ENCODE results near the gene MTR.

MTR gene

GRCh38 chr1:236861560-236862218, 66.6 kb downstream of the MTR start:
- no peak for DNase-seq (ENCODE audit: extremely low spot score)
- CTCF ChIA-PET, result interaction anchor here (0.6 kb wide), 1 partner anchor 41 kb away, joined by 8 read pairs; no protein-coding TSS in a partner anchor
- TF ChIP-seq ELF4 (IDR thresholded peaks at IDR 0.05) (no peak), FOXK2 (IDR thresholded peaks at IDR 0.05) (no peak), HDGF (IDR thresholded peaks at IDR 0.05; ENCODE audit: borderline replicate concordance) (no peak), CTBP1 (IDR thresholded peaks at IDR 0.05; ENCODE audit: borderline replicate concordance) (no peak), LEF1 (IDR thresholded peaks at IDR 0.05; ENCODE audit: borderline replicate concordance) (no peak), SUZ12 (IDR thresholded peaks at IDR 0.05) (no peak), FOXM1 (IDR thresholded peaks at IDR 0.05; ENCODE audit: borderline replicate concordance) (no peak), BHLHE40 (IDR thresholded peaks at IDR 0.05; ENCODE audit: borderline replicate concordance) (no peak), FOXA1 (IDR thresholded peaks at IDR 0.05) (no peak), L3MBTL2 (conservative IDR thresholded peaks at IDR 0.05) (no peak), ZNF384 (IDR thresholded peaks at IDR 0.05) (no peak)
- TF ChIP-seq, protein P1, sequence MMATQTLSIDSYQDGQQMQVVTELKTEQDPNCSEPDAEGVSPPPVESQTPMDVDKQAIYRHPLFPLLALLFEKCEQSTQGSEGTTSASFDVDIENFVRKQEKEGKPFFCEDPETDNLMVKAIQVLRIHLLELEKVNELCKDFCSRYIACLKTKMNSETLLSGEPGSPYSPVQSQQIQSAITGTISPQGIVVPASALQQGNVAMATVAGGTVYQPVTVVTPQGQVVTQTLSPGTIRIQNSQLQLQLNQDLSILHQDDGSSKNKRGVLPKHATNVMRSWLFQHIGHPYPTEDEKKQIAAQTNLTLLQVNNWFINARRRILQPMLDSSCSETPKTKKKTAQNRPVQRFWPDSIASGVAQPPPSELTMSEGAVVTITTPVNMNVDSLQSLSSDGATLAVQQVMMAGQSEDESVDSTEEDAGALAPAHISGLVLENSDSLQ (IDR thresholded peaks at IDR 0.05), result no peak
- POLR2A ChIA-PET, result interaction anchor here (0.6 to 1.2 kb wide), 2 partner anchors 26 to 67 kb away, joined by 3 read pairs; partner anchors contain the start of gene MTR

- TF ChIP-seq SP1 (IDR thresholded peaks at IDR 0.05) (no peak), L3MBTL2 (conservative IDR thresholded peaks at IDR 0.05) (no peak), ARNT (IDR thresholded peaks at IDR 0.05) (no peak)
- TF ChIP-seq, protein P1 (IDR thresholded peaks at IDR 0.05), result no peak
- ChIA-PET POLR2A (interaction anchor here (0.6 to 1.2 kb wide), 2 partner anchors 26 to 67 kb away, joined by 3 read pairs; partner anchors contain the start of gene MTR), CTCF (interaction anchor here (0.6 kb wide), 1 partner anchor 42 kb away, joined by 8 read pairs; no protein-coding TSS in a partner anchor)
- no peak for DNase-seq (ENCODE audit: extremely low spot score)
Observed at GRCh38 chr1:236862219-236862591, 67.1 kb downstream of the MTR start.

DNA sequence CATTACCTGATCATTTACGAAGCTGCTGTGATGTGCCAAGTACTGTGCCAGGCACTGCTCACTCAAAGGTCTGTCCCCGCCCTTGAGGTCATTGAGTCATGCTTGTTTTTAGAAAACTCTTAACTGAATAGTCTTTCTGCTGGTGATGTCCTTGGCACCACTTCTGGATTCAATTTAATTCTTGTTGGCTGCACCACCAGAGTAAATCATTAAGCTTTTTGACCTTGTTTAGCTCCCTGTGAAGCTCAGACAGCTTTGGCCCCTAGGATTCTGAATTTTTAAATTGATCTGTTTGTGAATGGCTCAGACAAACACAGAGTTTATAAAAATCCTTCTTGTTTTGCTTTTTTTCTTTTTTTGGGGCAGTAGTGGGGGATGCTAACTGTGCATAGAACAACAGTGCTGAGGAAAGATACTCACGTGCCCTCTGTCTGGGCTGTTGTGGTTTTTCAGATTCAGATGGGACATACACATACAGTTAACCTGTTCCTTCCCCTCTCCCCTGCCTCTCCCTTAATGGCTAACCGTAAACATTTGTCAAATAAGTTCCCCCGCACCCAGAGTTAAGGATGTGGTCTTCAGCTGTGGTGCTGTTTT, 67.6 kb downstream of the MTR start:
- DNase-seq (ENCODE audit: extremely low spot score), result no peak
- ChIA-PET POLR2A (no interaction called here), CTCF (no interaction called here)
- TF ChIP-seq NFRKB (IDR thresholded peaks at IDR 0.05), result no peak
- no peak for TF ChIP-seq TARDBP (IDR thresholded peaks at IDR 0.05)
- TF ChIP-seq FOXA1 (IDR thresholded peaks at IDR 0.05), result no peak
- no peak for TF ChIP-seq SUZ12 (IDR thresholded peaks at IDR 0.05)
- TF ChIP-seq FOXM1 (IDR thresholded peaks at IDR 0.05; ENCODE audit: borderline replicate concordance), result no peak
- TF ChIP-seq, protein P1 (IDR thresholded peaks at IDR 0.05), result no peak
- TF ChIP-seq LEF1 (IDR thresholded peaks at IDR 0.05; ENCODE audit: borderline replicate concordance), result no peak
- TF ChIP-seq FOXK2 (IDR thresholded peaks at IDR 0.05), result no peak

DNA sequence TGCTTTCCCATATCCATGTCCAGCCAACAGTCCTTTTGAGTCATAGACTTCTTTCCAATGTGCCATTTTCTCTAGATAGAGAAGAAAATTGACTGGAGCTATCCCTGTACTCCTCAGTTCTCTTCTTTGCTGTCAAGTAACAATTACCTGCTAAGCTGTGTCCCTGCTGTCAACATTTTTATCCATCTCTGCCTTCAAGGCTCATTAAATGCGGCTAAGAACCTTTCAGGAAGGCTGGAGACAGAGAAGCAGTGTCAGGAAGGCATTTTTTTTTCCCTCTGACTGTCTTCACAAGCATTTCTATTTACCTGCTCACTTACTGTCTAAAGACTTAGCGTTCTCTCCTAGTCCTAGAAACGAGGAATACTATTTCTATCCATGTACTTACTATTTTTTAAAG, 69.1 kb downstream of the MTR start:
- CTCF ChIA-PET, result interaction anchor here (0.6 kb wide), 1 partner anchor 1066 kb away, joined by 3 read pairs; no protein-coding TSS in a partner anchor
- POLR2A ChIA-PET, result no interaction called here
- DNase-seq (ENCODE audit: extremely low spot score), result no peak
- TF ChIP-seq FOXK2 (IDR thresholded peaks at IDR 0.05) (no peak), LEF1 (IDR thresholded peaks at IDR 0.05; ENCODE audit: borderline replicate concordance) (no peak), CTBP1 (IDR thresholded peaks at IDR 0.05; ENCODE audit: borderline replicate concordance) (no peak), FOXA1 (IDR thresholded peaks at IDR 0.05) (no peak), ELF4 (IDR thresholded peaks at IDR 0.05) (no peak), BHLHE40 (IDR thresholded peaks at IDR 0.05; ENCODE audit: borderline replicate concordance) (no peak), NFRKB (IDR thresholded peaks at IDR 0.05) (no peak)

- TF ChIP-seq HDGF (IDR thresholded peaks at IDR 0.05; ENCODE audit: borderline replicate concordance), result no peak
- TF ChIP-seq SP1 (IDR thresholded peaks at IDR 0.05), result no peak
- no peak for TF ChIP-seq FOXA1 (IDR thresholded peaks at IDR 0.05)
- no peak for TF ChIP-seq SUZ12 (IDR thresholded peaks at IDR 0.05)
- no peak for TF ChIP-seq LEF1 (IDR thresholded peaks at IDR 0.05; ENCODE audit: borderline replicate concordance)
- TF ChIP-seq L3MBTL2 (conservative IDR thresholded peaks at IDR 0.05), result no peak
- TF ChIP-seq, protein P1 (IDR thresholded peaks at IDR 0.05), result no peak
- TF ChIP-seq ARNT (IDR thresholded peaks at IDR 0.05), result no peak
- TF ChIP-seq ELF4 (IDR thresholded peaks at IDR 0.05), result no peak
- no peak for TF ChIP-seq TARDBP (IDR thresholded peaks at IDR 0.05)
- no peak for TF ChIP-seq NFRKB (IDR thresholded peaks at IDR 0.05)
- no peak for TF ChIP-seq ZNF384 (IDR thresholded peaks at IDR 0.05)
- no peak for TF ChIP-seq BHLHE40 (IDR thresholded peaks at IDR 0.05; ENCODE audit: borderline replicate concordance)
- TF ChIP-seq FOXK2 (IDR thresholded peaks at IDR 0.05), result no peak
- TF ChIP-seq CTBP1 (IDR thresholded peaks at IDR 0.05; ENCODE audit: borderline replicate concordance), result no peak
- no peak for TF ChIP-seq FOXM1 (IDR thresholded peaks at IDR 0.05; ENCODE audit: borderline replicate concordance)
- ChIA-PET POLR2A (no interaction called here), CTCF (interaction anchor here (0.5 kb wide), 1 partner anchor 675 kb away, joined by 3 read pairs; no protein-coding TSS in a partner anchor)
- no peak for DNase-seq (ENCODE audit: extremely low spot score)
Observed at GRCh38 chr1:236864996-236865817, 70.1 kb downstream of the MTR start.
